ENCODE results near the gene WIPF2. TPM values are rescaled to one million over a fixed set of nuclear protein-coding genes. Genes with fewer than 3 reads are reported as not detected.
A peak's percentile ranks its signal among the peaks of the same experiment; 100 is the strongest.

Gene WIPF2
- total RNA-seq, 1 donor from 2014 or later: 7.8 TPM

DNA sequence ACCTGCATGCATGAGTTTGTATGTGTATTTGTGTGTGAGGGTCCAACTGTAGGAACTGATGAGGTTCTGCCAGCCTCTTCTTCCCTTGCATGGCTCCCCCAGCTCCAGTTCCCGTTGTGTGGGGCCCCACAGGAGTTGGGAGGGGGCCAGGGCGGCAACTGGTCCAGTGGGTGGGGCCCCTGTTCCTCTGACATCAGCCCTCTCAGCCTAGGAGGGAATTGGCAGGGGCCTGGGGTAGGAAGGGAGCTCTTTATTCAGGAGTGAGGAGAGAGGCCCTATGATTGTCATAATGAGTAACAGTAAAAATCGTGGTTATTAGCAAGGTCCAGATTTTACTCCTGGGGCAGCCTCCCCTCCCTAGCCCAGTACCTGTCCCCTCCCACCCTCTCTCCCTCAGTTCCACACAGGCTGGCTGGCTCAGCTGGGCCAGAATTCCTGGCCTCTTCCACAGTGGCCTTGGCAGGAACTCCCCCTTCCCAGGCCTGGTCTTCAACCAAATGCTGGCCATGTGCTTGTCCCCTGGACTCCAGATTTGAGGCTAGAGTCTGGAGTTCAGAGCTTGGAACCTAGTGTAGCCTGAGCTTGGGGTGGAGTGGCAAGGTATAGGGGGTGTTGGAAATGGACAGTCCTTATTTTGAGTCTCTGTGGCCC is 108.8 kb downstream of the WIPF2 start:
- DNase-seq: no peak

DNA sequence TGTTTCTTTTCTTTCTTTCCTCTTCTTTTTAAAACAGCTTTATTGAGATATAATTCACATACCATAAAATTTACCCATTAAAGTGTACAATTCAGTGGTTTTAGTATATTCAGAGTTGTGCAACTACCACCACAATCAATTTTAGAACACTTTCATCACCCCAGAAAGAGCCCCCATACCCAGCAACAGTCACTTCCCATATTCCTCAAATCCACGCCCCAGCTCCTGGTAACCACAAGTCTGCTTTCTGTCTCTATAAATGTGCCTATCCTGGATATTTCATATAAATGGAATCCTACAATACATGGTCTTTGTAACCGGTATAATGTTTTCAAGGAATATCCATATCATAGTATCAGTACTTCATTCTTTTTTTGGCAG is 109.3 kb downstream of the WIPF2 start:
- DNase-seq: no peak

DNA sequence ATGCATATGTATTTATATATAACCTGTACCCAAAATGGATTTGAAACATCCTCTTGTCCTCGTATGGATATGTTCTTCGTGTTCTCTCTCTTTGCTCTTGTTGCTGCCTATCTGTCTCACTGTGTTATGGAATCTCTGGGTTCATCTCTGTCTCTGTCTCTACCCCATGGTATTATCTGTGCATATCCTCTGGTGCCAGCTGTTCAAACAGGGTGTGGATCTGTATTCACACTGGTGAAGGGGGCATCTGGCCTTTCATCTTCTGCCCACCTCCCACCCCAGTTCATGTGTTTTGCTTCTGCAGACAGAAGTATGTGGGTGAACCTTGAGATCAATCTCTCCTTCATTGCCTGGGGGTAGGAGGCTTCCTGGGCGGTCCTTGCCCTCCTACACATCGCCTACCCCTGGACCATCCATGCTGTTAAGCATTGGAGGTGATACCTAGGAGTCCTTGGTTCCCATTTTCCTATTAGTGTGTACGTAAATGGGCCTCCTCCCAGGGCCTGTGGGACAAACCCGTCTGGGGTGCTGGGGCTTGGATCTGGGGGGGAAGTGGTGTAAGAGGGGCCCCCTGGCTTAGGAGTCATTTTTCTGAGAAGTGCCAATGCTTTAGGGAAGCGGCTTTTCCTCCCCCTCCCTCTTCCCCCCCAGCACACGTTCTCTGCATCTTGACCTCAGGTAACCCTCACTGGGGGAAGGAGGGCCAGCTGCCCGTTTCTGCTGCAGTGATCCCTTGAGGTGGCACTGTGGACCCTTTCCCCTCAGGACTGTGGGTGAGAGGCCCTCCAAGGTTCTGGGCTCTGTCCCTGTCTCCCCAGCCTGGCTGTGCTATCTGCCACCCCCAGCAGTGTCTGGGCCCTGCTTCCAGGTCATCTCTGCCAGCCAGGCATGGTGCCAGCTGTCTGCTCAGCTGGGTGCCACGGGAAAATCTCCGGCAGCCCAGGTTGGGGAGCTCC is 111.0 kb downstream of the WIPF2 start:
- no peak for DNase-seq

DNA sequence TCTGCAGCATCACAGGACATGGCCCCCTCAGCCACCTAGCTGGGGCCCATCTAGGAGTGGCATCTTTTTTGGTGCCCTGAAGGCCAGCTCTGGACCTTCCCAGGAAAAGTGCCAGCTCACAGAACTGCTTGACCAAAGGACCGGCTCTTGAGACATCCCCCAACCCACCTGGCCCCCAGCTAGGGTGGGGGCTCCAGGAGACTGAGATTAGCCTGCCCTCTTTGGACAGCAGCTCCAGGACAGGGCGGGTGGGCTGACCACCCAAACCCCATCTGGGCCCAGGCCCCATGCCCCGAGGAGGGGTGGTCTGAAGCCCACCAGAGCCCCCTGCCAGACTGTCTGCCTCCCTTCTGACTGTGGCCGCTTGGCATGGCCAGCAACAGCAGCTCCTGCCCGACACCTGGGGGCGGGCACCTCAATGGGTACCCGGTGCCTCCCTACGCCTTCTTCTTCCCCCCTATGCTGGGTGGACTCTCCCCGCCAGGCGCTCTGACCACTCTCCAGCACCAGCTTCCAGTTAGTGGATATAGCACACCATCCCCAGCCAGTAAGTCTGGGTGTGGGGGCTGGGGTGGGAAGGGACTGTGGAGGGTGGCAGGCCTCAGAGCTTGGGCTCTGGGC is 111.9 kb downstream of the WIPF2 start:
- DNase-seq: no peak

DNA sequence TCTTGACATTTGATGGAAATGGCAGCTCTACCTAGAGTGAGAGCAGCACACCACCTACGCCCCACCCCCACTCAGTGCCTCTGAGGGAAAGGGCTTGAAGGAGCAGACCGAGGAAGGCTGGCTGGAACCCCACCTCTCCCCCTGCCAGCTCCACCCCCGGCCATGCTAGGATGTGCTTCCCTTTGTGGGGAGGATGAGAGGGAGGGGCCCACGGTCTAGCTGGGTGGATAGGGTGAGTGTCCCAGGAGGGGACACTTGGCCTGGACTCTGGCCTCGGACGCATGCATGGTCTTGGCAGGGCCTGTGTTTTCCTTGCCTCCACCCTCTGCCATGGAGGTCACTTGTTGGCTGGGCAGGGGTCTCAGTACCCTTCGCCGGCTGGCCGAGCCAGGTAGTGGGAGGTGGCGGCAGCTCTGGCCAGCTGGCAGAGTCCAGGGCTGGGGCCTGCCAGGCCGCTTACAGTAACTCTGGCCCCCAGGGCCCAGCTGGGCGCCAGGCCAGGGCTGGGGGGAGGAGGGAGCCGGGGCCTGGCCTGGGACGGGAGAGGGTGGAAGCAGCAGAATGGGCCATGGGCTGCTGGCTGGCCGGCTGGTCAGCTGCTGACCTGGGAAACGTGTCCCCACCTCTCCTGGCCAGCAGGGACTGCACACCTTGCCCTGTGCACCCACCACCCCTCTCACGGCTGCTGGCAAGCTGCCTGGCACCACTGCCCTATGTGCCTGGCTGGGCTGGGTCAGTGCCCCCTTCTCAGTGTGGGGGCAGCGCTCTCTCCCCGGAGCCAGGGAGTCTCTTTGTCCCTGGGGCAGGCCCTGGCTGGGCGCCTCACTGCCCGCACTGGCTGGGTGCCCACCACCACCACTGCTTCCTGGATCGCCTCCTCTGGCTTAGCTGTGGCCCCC is 112.9 kb downstream of the WIPF2 start:
- DNase-seq: peak; percentile 43

Small RNA genes lying within 50 kb of the gene (small RNA-seq; reads per million reads assigned to genes)
- gene MIR6867 (ENCODE audit: low replicate concordance): not detected

Other genes starting within 250 kb of the WIPF2 start
- 49.5 TPM for gene PSMD3, start 238.5 kb upstream of the WIPF2 start, total RNA-seq
- gene CSF3, start 203.9 kb upstream of the WIPF2 start, total RNA-seq: not detected
- 36.3 TPM for gene MED24, start 164.9 kb upstream of the WIPF2 start, total RNA-seq
- 27.2 TPM for gene THRA, start 156.3 kb upstream of the WIPF2 start, total RNA-seq
- 3.6 TPM for gene NR1D1, start 118.7 kb upstream of the WIPF2 start, total RNA-seq
- 71.9 TPM for gene MSL1, start 97.3 kb upstream of the WIPF2 start, total RNA-seq
- 43.6 TPM for gene CASC3, start 78.8 kb upstream of the WIPF2 start, total RNA-seq
- 27.8 TPM for gene RAPGEFL1, start 41.8 kb upstream of the WIPF2 start, total RNA-seq
- 7.1 TPM for gene CDC6, start 68.6 kb downstream of the WIPF2 start, total RNA-seq
- 19.4 TPM for gene RARA, start 89.9 kb downstream of the WIPF2 start, total RNA-seq
- not detected for gene GJD3, start 145.4 kb downstream of the WIPF2 start, total RNA-seq
- gene TOP2A, start 198.6 kb downstream of the WIPF2 start, total RNA-seq: 55.5 TPM
- gene IGFBP4, start 224.1 kb downstream of the WIPF2 start, total RNA-seq: 73.4 TPM

All from skin of body (tissue), 3 donors.